ENCODE data around the gene PFKL.

DNA sequence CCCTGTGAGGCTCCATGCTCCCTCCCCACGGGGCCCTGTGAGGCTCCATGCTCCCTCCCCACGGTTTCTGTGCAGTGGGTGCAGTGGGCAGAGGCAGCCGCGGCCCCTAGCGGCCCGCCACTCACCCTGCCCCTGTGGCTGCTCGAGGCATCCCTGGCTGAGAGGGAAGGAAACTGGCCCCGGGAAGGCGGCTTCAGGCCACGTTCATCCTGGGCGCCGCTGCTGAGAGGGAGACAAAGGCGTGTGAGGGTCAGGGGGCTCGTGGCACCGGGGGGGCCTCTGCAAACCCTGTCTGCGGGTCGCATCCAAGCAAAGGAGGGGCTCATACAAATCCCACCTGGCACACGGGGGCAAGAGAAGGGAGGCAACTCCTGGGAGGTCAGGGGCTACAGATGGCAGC is 30.8 kb downstream of the PFKL start:
- TF ChIP-seq, protein P1, sequence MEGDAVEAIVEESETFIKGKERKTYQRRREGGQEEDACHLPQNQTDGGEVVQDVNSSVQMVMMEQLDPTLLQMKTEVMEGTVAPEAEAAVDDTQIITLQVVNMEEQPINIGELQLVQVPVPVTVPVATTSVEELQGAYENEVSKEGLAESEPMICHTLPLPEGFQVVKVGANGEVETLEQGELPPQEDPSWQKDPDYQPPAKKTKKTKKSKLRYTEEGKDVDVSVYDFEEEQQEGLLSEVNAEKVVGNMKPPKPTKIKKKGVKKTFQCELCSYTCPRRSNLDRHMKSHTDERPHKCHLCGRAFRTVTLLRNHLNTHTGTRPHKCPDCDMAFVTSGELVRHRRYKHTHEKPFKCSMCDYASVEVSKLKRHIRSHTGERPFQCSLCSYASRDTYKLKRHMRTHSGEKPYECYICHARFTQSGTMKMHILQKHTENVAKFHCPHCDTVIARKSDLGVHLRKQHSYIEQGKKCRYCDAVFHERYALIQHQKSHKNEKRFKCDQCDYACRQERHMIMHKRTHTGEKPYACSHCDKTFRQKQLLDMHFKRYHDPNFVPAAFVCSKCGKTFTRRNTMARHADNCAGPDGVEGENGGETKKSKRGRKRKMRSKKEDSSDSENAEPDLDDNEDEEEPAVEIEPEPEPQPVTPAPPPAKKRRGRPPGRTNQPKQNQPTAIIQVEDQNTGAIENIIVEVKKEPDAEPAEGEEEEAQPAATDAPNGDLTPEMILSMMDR (IDR thresholded peaks at IDR 0.05): no peak
- no peak for TF ChIP-seq POLR2A (IDR thresholded peaks at IDR 0.05)
